NCI-H2196 treated with DMSO at 0.1 percent for 48 hours (cell line): ENCODE measurements around the gene JDP2.

Experiments
- DNase-seq: peaks from one replicate; lab custom pipeline; 2025; ENCODE audit not compliant: unreplicated experiment; lab: John Stamatoyannopoulos, UW

JDP2 gene

DNA sequence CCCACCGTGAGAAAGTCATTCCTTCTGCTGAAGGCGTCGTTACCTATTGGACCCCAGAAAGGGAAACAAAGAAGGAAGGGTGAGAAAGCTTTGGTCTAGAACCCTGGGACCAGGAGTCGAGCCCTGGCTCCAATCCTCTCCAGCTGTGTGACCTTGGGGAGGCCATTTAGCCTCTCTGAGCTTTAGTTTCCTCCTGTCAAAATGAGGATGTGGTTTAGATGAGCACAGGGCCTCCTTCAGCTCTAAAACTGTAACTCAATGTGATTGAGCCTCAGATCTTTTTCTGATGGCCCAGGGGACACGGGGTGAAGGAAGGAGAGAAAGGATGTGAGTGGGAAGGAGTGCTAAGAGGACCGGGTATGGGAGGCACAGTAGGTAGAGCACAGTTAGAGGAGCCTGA lies 7.7 kb downstream of the JDP2 start:
- no peak for DNase-seq

DNA sequence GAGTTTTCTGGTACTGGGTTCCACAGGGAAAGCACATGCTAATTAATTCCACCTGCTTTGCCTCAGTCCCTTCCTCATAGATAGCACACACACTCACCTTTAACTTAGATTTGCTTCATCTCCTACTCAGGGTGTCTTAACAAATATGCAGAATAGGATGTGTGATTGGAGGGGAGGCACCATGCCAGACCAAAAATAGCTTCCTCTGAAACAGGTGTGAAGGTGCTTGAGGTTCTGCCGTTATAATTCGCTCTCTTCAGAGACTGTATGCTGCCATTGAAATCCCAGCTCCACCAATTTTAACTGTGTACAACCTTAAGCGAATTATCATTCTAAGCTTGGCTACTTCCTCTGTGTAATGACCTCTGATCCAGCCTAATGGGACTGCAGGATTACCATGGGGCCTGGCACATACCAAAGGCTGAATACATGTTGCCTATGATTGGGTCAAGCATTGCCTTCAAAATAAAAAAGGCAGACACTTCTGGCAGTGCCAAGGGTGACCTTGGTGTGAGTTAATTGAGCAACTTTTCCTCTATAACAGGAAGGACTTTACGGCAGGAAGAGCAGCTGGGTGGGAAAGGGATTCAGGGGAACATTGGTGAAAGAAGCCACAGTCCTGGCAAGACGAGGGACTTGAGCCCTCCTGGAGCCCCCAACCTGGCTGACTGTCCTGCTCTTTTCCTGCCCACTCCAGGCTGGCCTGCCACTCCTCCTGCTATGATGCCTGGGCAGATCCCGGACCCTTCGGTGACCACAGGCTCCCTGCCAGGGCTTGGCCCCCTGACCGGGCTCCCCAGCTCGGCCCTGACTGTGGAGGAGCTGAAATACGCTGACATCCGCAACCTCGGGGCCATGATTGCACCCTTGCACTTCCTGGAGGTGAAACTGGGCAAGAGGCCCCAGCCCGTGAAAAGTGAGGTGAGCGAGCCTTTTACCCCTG lies 9.7 kb downstream of the JDP2 start:
- DNase-seq, result no peak

DNA sequence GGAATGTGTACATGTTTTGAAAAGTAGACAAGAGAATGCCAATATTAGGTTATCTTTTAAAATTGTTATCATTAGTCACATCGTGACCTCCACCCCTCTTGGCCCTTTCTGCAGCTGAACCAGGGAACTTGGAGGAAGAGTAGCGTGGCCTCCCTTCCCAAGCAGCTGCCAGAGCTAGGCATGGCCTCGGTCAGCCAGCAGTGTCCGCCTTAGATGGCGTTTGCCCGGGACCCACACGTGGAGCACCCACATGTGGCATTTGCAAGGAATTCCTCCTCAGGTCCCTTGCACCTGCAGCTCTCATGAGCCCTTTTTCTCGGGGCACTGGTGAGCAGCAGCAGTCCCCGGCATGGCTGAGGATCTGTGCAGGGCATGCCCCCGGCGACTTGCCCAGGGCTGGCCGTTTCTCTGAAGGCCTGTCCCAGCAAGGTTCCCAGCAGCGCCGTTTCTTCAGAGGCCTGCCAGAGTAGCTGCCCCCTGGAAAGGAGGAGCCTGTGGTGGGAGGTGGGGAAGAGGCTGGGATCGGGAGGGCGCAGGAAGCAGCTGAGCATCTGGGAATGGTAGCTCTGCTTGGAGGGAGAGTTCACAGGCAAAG lies 10.8 kb downstream of the JDP2 start:
- DNase-seq, result no peak

DNA sequence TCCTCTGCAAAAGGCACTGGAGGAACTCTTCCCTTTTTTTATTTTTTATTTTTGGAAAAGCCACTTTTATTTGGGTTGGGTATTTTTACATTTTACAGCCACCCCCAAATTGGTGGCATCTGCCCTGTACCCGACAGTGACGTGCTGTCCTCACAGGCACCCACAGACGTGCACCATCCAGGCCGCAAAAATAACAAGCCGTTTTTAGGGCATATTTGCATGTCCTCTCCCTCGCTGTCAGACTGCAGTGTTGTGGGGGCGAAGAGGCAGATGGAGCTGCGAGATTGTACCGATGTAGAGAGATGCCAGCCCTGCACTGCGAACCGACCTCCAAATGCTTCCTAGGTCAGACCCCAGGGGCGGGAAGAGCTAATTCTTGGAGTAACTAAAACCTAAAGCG lies 12.2 kb downstream of the JDP2 start:
- DNase-seq, result no peak

DNA sequence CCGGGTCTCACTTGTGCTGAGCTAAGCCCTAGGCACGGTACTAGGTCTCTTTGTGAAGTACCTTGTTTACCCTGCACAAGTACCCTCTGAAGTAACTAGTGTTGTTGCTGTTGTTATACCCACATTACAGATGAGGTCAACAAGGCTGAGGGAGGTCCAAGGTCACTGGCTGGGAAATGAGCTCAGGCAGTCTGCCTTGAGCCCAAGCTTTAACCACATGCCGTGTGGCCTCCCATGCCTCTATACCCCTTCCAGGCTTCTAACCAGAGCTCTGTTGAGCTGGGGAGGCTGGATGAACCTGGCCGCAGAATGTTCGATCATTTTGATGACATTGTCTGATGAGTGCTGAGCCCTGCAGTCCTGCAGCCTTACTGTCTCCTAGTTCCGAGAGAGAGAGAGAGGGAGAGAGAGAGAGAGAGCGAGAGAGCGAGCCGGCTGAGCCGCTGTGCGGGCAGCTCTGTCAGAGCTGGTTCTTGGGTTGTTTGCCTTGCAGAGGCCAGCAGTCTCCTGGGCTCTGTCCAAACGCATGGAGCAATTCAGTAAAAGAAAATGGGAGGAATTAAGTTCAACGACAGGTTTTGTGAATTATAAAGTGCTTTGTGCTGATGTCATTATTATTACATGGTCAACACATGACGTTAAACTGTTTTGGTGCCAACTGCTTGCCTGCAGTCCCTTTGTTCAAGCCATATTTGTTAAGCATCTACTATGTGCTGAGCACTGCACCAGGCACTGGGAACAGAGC lies 13.1 kb downstream of the JDP2 start:
- no peak for DNase-seq

DNA sequence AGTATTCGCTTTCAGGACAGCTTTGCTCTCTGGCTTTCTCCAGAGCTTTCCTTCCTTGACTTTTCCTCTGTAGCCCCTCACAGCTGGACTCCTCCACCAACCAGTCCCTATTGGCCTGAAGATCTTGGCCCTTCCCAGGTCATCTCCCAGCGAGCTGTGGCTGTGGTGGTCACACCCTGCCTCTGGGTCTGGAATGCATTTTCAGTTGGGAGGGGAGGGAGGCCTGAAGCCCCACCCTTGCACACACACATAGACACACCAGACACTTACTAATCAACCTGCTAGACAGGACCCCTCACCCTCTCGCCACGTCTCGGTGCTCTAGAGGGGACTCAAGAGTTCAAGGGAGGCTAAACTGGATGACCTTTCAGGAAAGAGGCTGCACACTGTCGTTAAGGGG lies 13.9 kb downstream of the JDP2 start:
- DNase-seq, result no peak

DNA sequence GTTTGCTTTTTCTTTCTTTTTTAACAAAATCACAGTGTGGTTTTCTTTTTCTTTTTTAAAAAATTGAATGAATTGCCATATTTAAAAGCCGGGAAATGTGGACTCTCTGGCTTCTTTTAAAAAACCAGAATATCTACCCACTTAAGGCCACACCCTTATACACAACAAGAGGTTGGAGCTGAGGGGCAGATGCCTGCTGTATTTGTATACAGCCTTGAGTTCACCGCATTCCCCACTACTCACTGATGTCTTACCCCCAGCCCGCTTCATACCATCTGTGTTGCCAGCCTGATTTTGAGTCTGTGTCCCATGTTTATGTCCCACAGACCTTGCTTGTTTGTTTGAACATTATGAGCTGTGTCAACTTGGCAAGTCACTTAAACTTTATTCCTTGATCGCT lies 14.3 kb downstream of the JDP2 start:
- no peak for DNase-seq

DNA sequence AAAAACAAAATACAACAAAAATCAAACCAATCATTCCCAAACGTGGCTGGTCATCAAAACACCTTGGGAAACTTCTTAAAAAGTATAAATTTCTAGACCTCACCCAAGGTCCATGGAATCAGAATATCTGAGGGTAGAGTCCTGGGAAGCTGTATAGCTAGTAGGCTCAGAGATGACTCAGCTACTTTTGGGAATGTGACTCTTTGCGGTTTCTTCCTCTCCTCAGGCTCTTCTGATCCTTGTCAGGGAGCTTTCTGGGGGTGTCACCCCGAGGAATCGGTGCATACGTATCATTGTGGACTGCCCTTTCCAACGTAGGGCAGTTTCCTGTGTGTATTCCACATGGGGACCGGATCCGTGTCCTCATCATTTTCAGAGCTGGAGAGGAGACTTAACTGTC lies 14.8 kb downstream of the JDP2 start:
- DNase-seq, result no peak

DNA sequence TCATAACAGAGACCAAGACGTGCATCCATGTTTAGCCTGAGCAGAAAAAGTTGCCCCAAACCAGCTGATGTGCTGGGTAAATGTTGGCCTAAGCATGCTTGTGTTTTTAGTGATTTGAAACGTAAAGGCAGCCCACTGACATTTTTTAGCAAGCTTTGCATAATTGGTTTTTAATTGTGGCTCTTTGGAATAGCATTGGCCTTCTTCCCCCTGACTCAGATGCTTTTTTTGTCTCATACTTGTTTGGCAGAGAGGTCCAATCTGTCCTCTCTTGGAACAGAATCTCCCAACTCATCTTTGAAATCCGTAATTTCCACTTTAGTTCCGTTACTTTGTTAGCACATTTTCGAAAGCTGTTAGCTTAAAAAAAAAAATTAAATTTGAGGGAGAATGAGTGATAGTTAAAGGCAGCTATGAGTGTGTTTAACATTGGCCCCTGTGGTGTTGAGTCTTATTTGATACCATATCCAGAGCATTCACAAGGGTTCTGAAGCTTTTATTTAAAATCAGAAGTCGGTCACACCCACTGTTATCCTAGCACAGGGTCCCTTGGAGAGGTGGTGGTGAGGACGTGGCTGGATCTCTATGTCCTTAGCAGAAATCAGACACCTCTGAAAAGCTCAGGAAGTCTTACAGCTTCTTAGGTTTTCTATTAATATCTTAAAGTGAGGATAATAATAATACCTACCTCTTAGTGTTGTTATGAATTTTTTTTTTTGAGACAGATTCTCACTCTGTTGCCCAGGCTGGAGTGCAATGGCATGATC lies 15.6 kb downstream of the JDP2 start:
- DNase-seq, result no peak

DNA sequence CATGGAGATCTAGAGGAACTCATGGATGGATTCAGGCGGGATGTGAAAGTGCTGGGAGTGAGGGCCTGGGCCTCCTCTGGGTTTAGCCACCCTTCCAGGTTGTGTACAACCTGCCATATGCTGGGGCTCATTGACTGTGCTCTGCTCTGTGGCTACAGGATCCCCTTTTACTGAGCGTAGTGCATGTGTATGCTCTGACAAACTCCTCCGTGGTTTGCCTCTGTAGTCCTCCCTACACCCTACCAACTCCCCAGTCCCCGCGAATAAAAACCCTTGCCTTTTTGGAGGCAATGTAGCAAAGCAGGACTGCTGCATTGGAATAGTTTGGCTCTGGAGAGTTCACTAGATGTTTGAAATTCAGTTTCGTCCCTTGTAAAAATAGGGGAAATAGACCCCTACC lies 17.4 kb downstream of the JDP2 start:
- no peak for DNase-seq

DNA sequence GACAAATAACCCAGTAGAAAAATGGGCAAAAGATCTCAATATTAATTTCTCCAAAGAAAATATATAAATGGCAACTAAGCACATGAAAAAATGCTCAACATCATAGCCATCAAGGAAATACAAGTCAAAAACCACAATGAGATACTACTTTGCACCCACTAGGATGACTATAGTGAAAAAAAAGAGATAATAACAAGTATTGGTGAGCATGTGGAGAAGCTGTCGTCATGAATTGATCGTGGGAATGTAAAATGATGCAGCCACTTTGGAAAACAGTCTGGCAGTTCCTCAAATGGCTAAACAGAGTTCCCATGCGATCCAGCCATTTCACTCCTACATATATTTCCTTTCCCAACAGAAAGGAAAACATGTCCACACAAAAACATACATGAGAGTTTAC lies 18.1 kb downstream of the JDP2 start:
- DNase-seq, result no peak

DNA sequence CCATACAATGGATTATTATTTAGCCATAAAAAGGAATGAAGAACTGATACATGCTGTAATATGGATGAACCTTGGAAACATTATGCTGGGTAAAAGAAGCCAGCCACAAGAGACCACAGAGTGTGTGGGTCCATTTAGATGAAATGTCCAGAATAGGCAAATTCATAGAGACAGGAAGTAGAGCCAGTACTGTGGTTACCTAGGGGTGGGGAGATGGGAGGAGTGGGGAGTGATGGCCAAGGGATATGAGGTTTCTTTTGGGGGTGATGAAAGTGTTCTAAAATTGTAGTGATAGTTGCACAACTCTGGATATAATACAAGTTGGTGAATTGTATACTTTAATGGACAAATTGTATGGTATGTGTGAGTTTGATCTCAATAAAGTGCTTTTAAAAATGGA lies 18.6 kb downstream of the JDP2 start:
- no peak for DNase-seq

DNA sequence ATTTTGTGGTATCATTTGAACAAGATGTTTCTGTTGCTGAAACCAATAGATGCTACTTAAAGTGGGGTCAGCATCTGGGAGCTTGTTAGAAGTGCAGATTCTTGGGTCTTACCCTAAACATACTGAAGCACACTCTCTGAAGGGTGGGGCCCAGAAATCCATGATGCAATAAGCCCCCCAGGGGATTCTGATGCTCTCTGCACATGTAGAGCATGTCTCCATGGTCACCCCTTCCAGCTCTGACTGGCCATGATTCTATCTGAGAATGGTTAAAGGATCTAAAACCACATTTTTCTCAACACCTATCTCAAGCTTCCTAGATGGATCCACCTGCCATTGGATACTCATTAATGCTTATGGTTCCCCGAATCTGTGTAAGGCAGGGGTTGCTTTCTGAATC lies 20.4 kb downstream of the JDP2 start:
- no peak for DNase-seq

DNA sequence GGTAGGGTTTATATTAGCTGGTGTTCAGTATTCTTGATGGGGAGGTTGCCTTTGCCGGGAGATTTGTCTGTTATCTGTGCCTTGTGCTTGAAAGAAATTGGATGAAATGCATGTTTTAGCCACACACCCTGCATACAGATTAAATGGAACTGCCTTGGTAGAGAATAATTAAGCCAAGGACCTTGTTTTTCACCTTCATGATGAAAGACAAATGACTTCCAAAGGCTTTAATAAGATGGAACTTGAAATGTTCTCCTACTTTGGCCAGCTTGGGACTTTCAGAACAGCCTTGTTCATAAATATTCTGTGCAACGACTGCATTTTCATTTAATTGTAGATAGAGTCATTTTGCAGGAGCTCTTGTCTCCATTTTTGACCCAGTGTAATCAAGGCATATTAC lies 21.2 kb downstream of the JDP2 start:
- no peak for DNase-seq

DNA sequence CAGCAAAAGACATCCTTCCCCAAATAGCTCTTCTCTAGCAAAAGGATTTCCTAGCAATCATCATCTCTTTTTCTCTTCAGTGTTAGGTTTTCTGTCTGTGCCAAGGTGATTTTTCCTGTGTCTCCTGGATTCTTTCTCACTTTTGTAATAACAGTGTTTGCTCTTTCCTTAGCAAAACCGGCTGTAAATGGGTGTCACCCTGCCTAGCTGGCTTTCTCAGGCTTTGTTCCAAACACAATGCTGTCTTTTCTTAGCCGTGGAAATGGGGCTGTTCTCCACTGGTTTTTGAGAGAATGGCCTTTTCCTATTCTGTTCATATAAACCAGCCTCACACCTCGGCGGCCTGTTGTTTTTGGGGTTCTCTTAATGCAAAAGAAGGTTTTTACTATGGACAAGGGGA lies 21.9 kb downstream of the JDP2 start:
- no peak for DNase-seq

DNA sequence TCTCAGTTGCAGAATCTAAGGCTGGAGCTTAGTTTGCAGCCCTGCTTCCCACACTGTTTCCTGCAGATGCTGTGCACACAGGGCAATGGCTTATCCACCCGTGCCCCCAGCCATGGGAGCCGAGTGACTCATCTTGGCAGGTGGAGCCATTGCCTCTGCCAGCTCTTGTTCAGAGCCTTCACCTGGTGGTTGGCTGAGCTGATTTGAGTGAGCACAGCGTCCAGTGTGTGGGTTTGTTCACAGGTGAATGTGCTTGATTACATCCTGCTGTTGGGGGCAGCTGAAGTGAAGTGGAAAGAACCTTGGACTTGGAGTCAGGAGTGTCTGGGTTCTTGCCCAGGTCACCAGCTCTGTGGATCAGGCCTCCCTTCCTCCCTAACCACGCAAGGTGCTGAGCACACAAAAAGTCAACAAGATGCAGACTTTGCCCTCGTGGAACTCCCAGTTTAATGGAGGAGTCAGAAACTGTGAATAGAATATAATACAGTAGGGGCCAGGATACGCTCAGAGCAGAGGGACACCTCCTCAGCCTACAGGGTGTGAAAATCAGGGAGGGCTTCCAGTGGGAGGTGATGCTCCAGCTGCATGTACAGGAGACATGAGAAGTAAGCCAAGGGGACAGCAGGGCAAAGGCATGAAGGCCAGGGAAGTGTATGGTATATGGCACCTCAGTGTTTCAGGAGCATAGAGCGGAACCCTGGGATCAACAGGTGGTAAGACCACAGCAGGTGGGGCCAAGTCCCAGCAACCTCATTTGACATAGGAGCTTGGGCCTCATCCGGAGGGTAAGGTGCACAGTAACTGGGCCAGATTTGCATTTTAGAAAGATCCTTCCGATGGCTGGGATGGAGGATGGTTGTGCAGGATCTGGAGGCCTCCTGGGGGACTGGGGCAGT lies 22.8 kb downstream of the JDP2 start:
- DNase-seq, result peak; percentile 61

DNA sequence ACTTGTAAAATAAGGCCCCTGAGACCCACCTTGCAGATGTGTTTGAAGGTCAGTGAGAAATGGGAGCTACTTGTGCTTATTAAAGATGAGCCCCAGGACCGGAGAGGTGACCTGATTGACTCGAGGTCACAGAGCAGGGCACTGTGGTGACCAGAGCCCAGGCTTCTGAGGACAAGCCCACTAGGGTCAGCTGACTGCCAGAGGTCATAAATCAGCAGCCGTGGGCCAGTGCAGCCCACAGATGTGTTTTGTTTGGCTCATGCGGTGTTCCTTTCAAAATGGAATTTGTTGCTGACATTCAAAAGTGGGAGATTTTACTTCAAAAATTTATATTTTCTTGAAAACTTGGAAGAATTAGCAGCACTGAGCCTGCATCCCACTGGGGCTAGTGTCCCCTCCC lies 24.5 kb downstream of the JDP2 start:
- DNase-seq, result no peak

DNA sequence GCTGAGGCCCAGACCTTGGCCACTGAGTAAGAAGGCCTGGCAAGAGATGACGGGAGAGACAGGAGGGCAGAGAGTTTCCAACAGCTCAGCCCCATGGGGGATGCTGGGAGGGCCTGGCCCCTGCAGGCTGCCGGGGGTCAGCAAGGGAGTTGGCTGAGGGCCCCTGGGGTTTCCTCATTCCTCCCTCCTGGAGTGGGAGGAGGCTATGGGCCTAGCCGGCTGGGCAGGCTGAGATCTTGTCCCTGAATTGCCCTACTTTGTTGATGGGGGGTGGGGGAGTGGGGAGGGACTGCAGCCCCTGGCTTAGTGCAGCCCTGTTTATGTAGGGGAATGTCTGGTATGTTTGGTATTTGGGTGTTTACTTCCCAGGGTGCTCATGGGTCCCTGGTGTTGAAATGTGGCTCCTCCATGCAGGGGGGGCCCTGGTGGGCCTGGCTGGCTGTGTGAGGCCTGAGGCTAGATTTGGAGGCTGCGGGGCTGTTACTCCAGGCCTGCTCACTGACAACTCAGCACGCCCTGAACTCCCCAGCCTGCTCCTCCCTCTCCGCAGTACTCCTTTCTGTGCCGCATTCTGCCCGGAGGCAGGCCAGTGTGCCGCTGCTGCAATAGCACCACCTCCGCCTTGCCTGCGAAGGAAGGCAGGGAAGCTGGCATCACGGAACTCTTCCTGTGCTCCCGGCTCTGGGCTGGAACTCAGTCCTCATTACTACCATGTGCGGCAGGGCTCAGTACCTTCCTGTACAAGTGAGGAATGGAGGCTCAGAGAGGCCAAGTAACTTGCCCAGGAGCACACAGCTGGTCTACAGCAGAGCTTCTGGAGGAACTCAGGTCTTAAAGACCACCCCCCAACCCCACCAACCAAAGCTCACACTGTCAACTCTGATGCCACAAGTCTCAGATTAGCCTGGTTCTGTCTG lies 25.3 kb downstream of the JDP2 start:
- no peak for DNase-seq

DNA sequence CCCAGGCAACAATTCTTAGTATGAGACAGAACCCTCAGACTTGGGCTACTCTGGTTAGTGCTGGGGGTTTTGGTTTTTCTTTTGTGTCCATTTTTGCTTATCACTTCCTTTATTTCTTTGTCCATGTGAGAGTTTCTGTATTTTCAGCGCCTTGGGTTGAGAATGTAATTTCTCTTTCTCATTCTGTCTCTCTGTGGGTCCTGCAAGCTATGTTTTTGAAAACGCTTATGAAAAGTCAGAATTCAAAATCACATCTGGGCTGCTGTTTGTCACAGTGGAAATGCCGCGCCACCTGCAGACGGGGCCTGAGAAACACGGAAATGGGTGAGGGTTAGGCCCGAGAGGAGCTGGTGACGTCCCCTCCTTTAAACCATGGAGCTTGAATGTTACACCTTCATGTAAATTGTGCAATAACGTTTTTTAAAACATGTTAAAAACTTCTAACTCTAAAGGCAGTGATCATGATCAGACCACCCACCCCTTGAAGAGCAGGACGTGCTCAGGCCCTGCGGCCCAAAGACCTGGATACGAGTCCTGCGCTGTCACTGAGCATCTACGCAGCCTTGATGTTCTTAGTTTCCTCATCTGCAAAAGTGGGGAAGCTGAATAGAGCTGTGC lies 26.1 kb downstream of the JDP2 start:
- no peak for DNase-seq
